Measurements from ENCODE around the gene KCNMA1. TPM values are rescaled to one million over a fixed set of nuclear protein-coding genes. Genes with fewer than 3 reads are reported as not detected.

Gene KCNMA1
- total and polyA plus RNA-seq, 7 donors: 15.3 to 427 (median 256) TPM

DNA sequence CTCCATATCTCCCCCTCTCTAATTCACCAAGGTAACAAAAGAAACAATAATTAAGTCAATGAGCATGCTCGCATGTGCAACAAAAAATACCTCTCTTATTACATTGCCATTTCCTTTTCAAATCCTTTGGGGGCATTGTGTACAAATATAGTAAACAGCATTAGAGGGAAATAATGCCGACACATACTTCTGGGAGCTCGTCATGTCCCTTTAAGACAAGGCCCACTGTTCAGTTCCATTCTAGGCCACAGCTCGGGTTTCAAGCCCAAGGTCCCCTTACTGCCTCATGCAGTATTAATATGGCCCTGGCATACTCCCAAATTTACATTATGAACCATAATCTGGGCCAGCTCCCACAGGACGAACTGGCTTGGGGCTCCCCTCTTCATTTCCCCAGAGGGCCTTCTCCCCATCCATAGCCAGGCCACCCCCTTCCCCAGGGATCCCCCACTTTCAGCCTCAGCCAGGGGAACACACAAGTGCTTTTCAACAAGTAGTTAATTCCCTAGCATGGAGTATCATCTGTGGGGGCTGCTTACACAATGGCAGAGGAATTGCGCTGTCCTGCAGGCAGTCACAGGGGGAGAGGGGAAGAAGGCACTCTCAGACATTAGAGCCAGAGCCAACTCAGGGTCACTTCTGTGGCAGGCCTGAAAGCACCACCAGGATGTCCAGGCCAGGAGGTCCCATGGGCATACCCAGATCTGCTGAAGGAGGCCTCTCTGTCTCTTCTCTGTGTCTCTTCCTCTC is 110.6 kb downstream of the KCNMA1 start:
- no peaks in the 10 kb centered on the region for H3K27me3 ChIP-seq
- H3K36me3 ChIP-seq: no peaks in the 10 kb centered on the region
- peaks cover 0 to 94% (median 76%) of the 10 kb centered on the region in 4 donors for H3K4me1 ChIP-seq
- no peak for DNase-seq
- WGBS, 2 donors: 61 to 69% methylated on average over 6 of the region's 6 CpGs
- no peaks in the 10 kb centered on the region for H3K9me3 ChIP-seq
- H3K27ac ChIP-seq: peak overlapping the region; percentile 61 to 77 (median 72)
- intact Hi-C loops (cut with DNase I): no loop called here
- no peak overlapping the region for H3K4me3 ChIP-seq
- TF ChIP-seq POLR2AphosphoS5 (IDR thresholded peaks at IDR 0.05) (no peak), CTCF (IDR thresholded peaks at IDR 0.05) (no peak), EP300 (IDR thresholded peaks at IDR 0.05) (no peak), POLR2A (IDR thresholded peaks at IDR 0.05) (no peak)

DNA sequence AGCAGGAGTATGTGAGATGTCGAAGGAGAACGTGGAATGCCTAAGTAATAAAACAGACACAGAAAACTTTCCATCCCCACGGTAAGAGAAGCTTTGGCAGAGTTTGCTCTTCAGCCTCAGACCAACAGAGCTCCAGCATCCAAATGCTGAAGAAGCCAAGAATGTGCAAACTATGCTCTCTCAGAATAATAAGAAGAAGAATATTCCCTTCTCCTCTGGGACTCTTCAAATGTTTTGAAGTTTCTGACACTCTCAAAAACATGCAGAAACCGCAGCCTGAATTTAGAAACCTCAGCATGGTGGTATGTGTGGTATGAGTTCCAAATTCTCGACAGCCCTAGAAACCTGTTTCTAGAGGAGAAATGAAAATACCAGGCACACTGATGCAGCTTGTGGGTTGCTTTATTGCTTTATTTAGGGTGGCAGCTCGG is 113.3 kb downstream of the KCNMA1 start:
- intact Hi-C loops (cut with DNase I): no loop called here
- H3K9me3 ChIP-seq: no peaks in the 10 kb centered on the region
- TF ChIP-seq POLR2A (IDR thresholded peaks at IDR 0.05): no peak
- TF ChIP-seq POLR2AphosphoS5 (IDR thresholded peaks at IDR 0.05): peak in 2 of 4 donors; percentile 31 to 36
- no peak for TF ChIP-seq EP300 (IDR thresholded peaks at IDR 0.05)
- no peak for TF ChIP-seq CTCF (IDR thresholded peaks at IDR 0.05)
- no peaks in the 10 kb centered on the region for H3K27me3 ChIP-seq
- H3K27ac ChIP-seq: peak overlapping the region; percentile 61 to 77 (median 69)
- no peak overlapping the region for H3K4me3 ChIP-seq
- H3K36me3 ChIP-seq: no peaks in the 10 kb centered on the region
- no peak for DNase-seq
- peaks cover 0 to 67% (median 51%) of the 10 kb centered on the region in 4 donors for H3K4me1 ChIP-seq
- WGBS, 2 donors: 53 to 57% methylated on average over 6 of the region's 6 CpGs

DNA sequence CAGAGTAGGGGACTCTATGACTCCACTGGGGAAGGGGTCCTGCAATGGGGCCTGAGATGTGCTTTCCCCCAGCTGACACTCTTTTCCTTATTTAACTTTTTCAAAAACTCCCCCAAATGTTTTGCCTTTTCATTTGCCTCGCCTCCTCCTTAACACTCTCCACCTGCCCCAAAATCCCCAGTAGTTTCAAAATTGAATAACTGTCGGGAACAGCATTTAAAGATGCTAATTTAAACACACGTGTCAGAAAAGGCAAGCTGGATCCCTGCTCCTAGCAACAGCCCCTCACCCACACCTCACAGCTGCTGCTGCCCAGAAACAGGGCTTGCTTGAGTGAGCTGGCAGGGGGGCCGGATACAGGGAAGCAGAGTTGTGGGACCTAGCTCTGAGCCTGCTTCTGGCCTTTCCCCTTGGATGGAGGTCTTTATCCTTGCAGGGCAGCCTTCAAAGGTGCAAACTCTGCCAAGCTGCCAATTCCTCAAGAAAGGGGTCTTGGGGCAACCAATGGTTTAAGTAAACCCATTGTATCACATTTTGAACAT is 115.3 kb downstream of the KCNMA1 start:
- H3K27me3 ChIP-seq: no peaks in the 10 kb centered on the region
- intact Hi-C loops (cut with DNase I): no loop called here
- no peaks in the 10 kb centered on the region for H3K9me3 ChIP-seq
- peaks cover 0 to 63% (median 52%) of the 10 kb centered on the region in 4 donors for H3K4me1 ChIP-seq
- H3K4me3 ChIP-seq: no peak overlapping the region
- DNase-seq: no peak
- H3K36me3 ChIP-seq: no peaks in the 10 kb centered on the region
- 79 to 89% methylated on average over 4 of the region's 4 CpGs for WGBS, 2 donors
- peak overlapping the region; percentile 61 to 77 (median 69) for H3K27ac ChIP-seq
- TF ChIP-seq EP300 (IDR thresholded peaks at IDR 0.05) (no peak), CTCF (IDR thresholded peaks at IDR 0.05) (no peak), POLR2A (IDR thresholded peaks at IDR 0.05) (no peak)

- H3K27ac ChIP-seq: peak overlapping the region in 2 of 4 donors; percentile 51 to 77
- 94 to 95% methylated on average over 2 of the region's 2 CpGs for WGBS, 2 donors
These were observed 116.6 kb downstream of the KCNMA1 start for GRCh38 chr10:77520995-77521394.

More at GRCh38 chr10:77520995-77521394, 116.6 kb downstream of the KCNMA1 start:
- Histone ChIP-seq H3K36me3 (no peaks in the 10 kb centered on the region), H3K4me3 (no peak overlapping the region), H3K27me3 (no peaks in the 10 kb centered on the region), H3K4me1 (peaks cover 0 to 60% (median 50%) of the 10 kb centered on the region in 4 donors), H3K9me3 (no peaks in the 10 kb centered on the region)
- intact Hi-C loops (cut with DNase I): no loop called here
- DNase-seq: no peak
- no peak for TF ChIP-seq POLR2A (IDR thresholded peaks at IDR 0.05)
- TF ChIP-seq POLR2AphosphoS5 (IDR thresholded peaks at IDR 0.05): no peak
- no peak for TF ChIP-seq CTCF (IDR thresholded peaks at IDR 0.05)
- TF ChIP-seq EP300 (IDR thresholded peaks at IDR 0.05): no peak
